Glomerular visceral epithelial cell (primary cell): ENCODE measurements around the gene TSC22D1.

Experiments used
- DNase-seq: peaks from one replicate; pipeline ENCODE4 v3.0.0-alpha.2; 2016; ENCODE audit errors: extremely low spot score

The TSC22D1 gene

GRCh38 chr13:44382635-44383145 is 193.4 kb downstream of the TSC22D1 start:
- DNase-seq = no peak
